ENCODE data around the gene TFF3. TPM values are rescaled to one million over a fixed set of nuclear protein-coding genes. Genes with fewer than 3 reads are reported as not detected.

TFF3 gene
- 10 to 100 TPM in 2 of 3 donors, 1 to 10 TPM in 1; 4.1 to 99.3 (median 21.7) TPM for polyA plus RNA-seq

- no peak within 1 kb of the TSS for H3K27ac ChIP-seq (ENCODE audit: low read depth, low read length)
Measured at GRCh38 chr21:42315296-42315891, at the start of gene TFF3. Gene TFF3 (minus strand): TSS chr21:42315409. CDS start chr21:42315374, 35 bp downstream.

GRCh38 chr21:42364304-42364865, 49.2 kb upstream of the TFF3 start:
- H3K27ac ChIP-seq (ENCODE audit: low read depth, low read length), result no peak overlapping the region
- 61 to 79% (median 65%) methylated on average over 13 of the region's 13 CpGs for WGBS, 3 donors

More at GRCh38 chr21:42315296-42315891, at the start of gene TFF3:
- WGBS, 3 donors, result 46 to 82% (median 74%) methylated on average over 15 of the region's 15 CpGs

- 55 to 64% (median 58%) methylated on average over 8 of the region's 8 CpGs for WGBS, 3 donors
- no peak overlapping the region for H3K27ac ChIP-seq (ENCODE audit: low read depth, low read length)
Measured at GRCh38 chr21:42363312-42363711, 48.1 kb upstream of the TFF3 start.

- H3K27ac ChIP-seq (ENCODE audit: low read depth, low read length), result no peak overlapping the region
- WGBS, 3 donors, result 65 to 75% (median 66%) methylated on average over 9 of the region's 9 CpGs
Measured at GRCh38 chr21:42362700-42363099, 47.5 kb upstream of the TFF3 start.

- no peak overlapping the region for H3K27ac ChIP-seq (ENCODE audit: low read depth, low read length)
- 62 to 75% (median 73%) methylated on average over 12 of the region's 12 CpGs for WGBS, 3 donors
Measured at GRCh38 chr21:42362198-42362597, 47.0 kb upstream of the TFF3 start.

GRCh38 chr21:42361286-42361685, 46.1 kb upstream of the TFF3 start:
- whole genome bisulfite sequencing, 3 donors, result 28 to 43% (median 36%) methylated on average over 7 of the region's 7 CpGs
- no peak overlapping the region for H3K27ac ChIP-seq (ENCODE audit: low read depth, low read length)

- 63 to 73% (median 70%) methylated on average over 2 of the region's 2 CpGs for WGBS, 3 donors
- H3K27ac ChIP-seq (ENCODE audit: low read depth, low read length), result no peak overlapping the region
Measured at GRCh38 chr21:42360317-42360716, 45.1 kb upstream of the TFF3 start.

- 84 to 87% (median 84%) methylated on average over 13 of the region's 13 CpGs for WGBS, 3 donors
- no peak overlapping the region for H3K27ac ChIP-seq (ENCODE audit: low read depth, low read length)
Measured at GRCh38 chr21:42358937-42359336, 43.7 kb upstream of the TFF3 start.

- 91 to 96% (median 93%) methylated on average over 12 of the region's 12 CpGs for WGBS, 3 donors
- no peak overlapping the region for H3K27ac ChIP-seq (ENCODE audit: low read depth, low read length)
Measured at GRCh38 chr21:42358261-42358660, 43.1 kb upstream of the TFF3 start.

GRCh38 chr21:42357307-42357706, 42.1 kb upstream of the TFF3 start:
- 52 to 68% (median 68%) methylated on average over 3 of the region's 3 CpGs for WGBS, 3 donors
- no peak overlapping the region for H3K27ac ChIP-seq (ENCODE audit: low read depth, low read length)

- H3K27ac ChIP-seq (ENCODE audit: low read depth, low read length), result no peak overlapping the region
- WGBS, 3 donors, result 51 to 64% (median 53%) methylated on average over 6 of the region's 6 CpGs
Measured at GRCh38 chr21:42356650-42357049, 41.4 kb upstream of the TFF3 start.

- 82 to 90% (median 87%) methylated on average over 2 of the region's 2 CpGs for WGBS, 3 donors
- H3K27ac ChIP-seq (ENCODE audit: low read depth, low read length), result no peak overlapping the region
Measured at GRCh38 chr21:42356046-42356445, 40.8 kb upstream of the TFF3 start.

GRCh38 chr21:42353623-42354022, 38.4 kb upstream of the TFF3 start:
- no peak overlapping the region for H3K27ac ChIP-seq (ENCODE audit: low read depth, low read length)
- 82 to 88% (median 83%) methylated on average over 5 of the region's 5 CpGs for WGBS, 3 donors

- H3K27ac ChIP-seq (ENCODE audit: low read depth, low read length), result no peak overlapping the region
- whole genome bisulfite sequencing, 3 donors, result 77 to 86% (median 86%) methylated on average over 14 of the region's 14 CpGs
Measured at GRCh38 chr21:42352441-42353095, 37.4 kb upstream of the TFF3 start.

- WGBS, 3 donors, result 80 to 85% (median 82%) methylated on average over 8 to 11 of the region's 11 CpGs
Measured at GRCh38 chr21:42351626-42352440, 36.6 kb upstream of the TFF3 start.

GRCh38 chr21:42350927-42351426, 35.8 kb upstream of the TFF3 start, which contains the start of gene TFF2:
Gene TFF2 (minus strand): TSS chr21:42350994. CDS start chr21:42350957, 37 bp downstream.
- 52 to 78% (median 60%) methylated on average over 13 of the region's 13 CpGs for WGBS, 3 donors
- H3K27ac ChIP-seq (ENCODE audit: low read depth, low read length), result no peak within 1 kb of the TSS

More at GRCh38 chr21:42351626-42352440, 36.6 kb upstream of the TFF3 start:
- H3K27ac ChIP-seq (ENCODE audit: low read depth, low read length), result no peak overlapping the region

- H3K27ac ChIP-seq (ENCODE audit: low read depth, low read length), result no peak overlapping the region
- WGBS, 3 donors, result 61 to 81% (median 67%) methylated on average over 11 of the region's 11 CpGs
Measured at GRCh38 chr21:42350318-42350910, 35.2 kb upstream of the TFF3 start.

All from adipose tissue (tissue), 3 donors.